HL-60 (cell line): Measurements from ENCODE around the gene NUP98.

Source experiments
- DNase-seq, 2 experiments: peaks; one replicate each; pipeline ENCODE4 v3.0.0-alpha.2; 2010 to 2020; ENCODE audit warnings: low read depth in 1 of 2, low spot score in 1 of 2
- H3K27ac ChIP-seq: fragments of 250-450 bp; sonication (Bioruptor Pico); replicated peaks from 2 replicates; pipeline ENCODE4 v1.5.1; 2020; ENCODE audit warnings: mild to moderate bottlenecking, moderate library complexity
- H3K27me3 ChIP-seq: fragments of 250-450 bp; sonication (Bioruptor Pico); 2 replicates; pipeline ENCODE4 v1.5.1; 2021; ENCODE audit warnings: mild to moderate bottlenecking, moderate library complexity; ENCODE audit not compliant: insufficient read depth, poor library complexity, severe bottlenecking
- H3K4me3 ChIP-seq: replicated peaks from 2 replicates; pipeline ENCODE4 v1.5.1; 2011; ENCODE audit warnings: mild to moderate bottlenecking, control low read depth, low read length; ENCODE audit not compliant: insufficient read depth
- CTCF ChIP-seq: IDR thresholded peaks from one replicate; pipeline ENCODE4 v1.5.1; 2011; ENCODE audit warnings: low read length, control low read depth, inconsistent platforms; ENCODE audit not compliant: insufficient read depth
- POLR2AphosphoS5 ChIP-seq: IDR thresholded peaks from 2 replicates; pipeline ENCODE4 v1.6.1; 2012; ENCODE audit warnings: low read depth
- REST ChIP-seq: IDR thresholded peaks from 2 replicates; pipeline ENCODE4 v1.6.1; 2012; ENCODE audit warnings: low read depth; ENCODE audit not compliant: insufficient replicate concordance
- SPI1 ChIP-seq: IDR thresholded peaks from 2 replicates; pipeline ENCODE4 v1.6.1; 2012; ENCODE audit warnings: low read depth, mild to moderate bottlenecking, borderline replicate concordance

The NUP98 gene

GRCh38 chr11:3808861-3809623 lies 11.7 kb upstream of the NUP98 start:
- peak; percentile 65 to 80 for DNase-seq
- peak overlapping the region; percentile 69 for H3K27ac ChIP-seq
- H3K27me3 ChIP-seq = no peaks in the 10 kb centered on the region
- TF ChIP-seq CTCF = peak; percentile 46
- no peak for TF ChIP-seq REST
- peak overlapping the region; percentile 82 for H3K4me3 ChIP-seq

GRCh38 chr11:3807909-3808860 lies 10.8 kb upstream of the NUP98 start, which contains the start of gene PGAP2:
PGAP2 (plus strand) TSS chr11:3808560; CDS start chr11:3811260, 2,700 bp downstream.
- TF ChIP-seq REST (no peak), SPI1 (peak; percentile 24; the same call in 1 of the 2 replicates), CTCF (peak; percentile 95)
- H3K27ac ChIP-seq = peak within 1 kb of the TSS; percentile 69
- peak; percentile 70 to 77 for DNase-seq
- H3K27me3 ChIP-seq = no peaks in the 10 kb centered on the region
- H3K4me3 ChIP-seq = peak within 1 kb of the TSS; percentile 82

- TF ChIP-seq POLR2AphosphoS5 (no peak), SPI1 (no peak), CTCF (no peak)
- DNase-seq = no peak
- Histone ChIP-seq H3K27ac (no peak overlapping the region), H3K4me3 (no peak overlapping the region), H3K27me3 (no peaks in the 10 kb centered on the region)
These were observed 6.6 kb upstream of the NUP98 start for GRCh38 chr11:3803726-3804495.
